Breast epithelium (tissue), 4 donors: ENCODE data around the gene PCDH7. TPM values are rescaled to one million over a fixed set of nuclear protein-coding genes. Genes with fewer than 3 reads are reported as not detected.

Source experiments
- DNase-seq, 2 donors: peaks; one replicate each; pipeline ENCODE4 v3.0.0-alpha.2; 2019; ENCODE audit warnings: low spot score in 2 of 2
- H3K27ac ChIP-seq, 2 donors: fragments of 200-600 bp; sonication (generic) in 1 of 2; one replicate each; pipeline ENCODE4 v1.5.1; 2016 to 2019; ENCODE audit warnings: mild to moderate bottlenecking in 1 of 2
- H3K27me3 ChIP-seq, 2 donors: fragments of 200-600 bp; sonication (generic) in 1 of 2; one replicate each; pipeline versions ENCODE4 v1.5.1 to v1.6.0; 2017 to 2019; ENCODE audit warnings: control low read depth in 1 of 2, mild to moderate bottlenecking in 1 of 2
- H3K36me3 ChIP-seq: fragments of 200-600 bp; one replicate; pipeline ENCODE4 v1.5.1; 2019
- H3K4me1 ChIP-seq, 2 donors: fragments of 200-600 bp; sonication (generic); one replicate each; pipeline ENCODE4 v1.5.1; 2016 to 2019; ENCODE audit warnings: control low read depth in 1 of 2
- H3K4me3 ChIP-seq, 3 donors: fragments of 200-600 bp; sonication (generic); 1 replicate in 2 of 3; 2 replicates in 1 of 3; pipeline ENCODE4 v1.5.1; 2016 to 2019; ENCODE audit warnings: mild to moderate bottlenecking in 3 of 3, moderate library complexity in 2 of 3
- H3K9me3 ChIP-seq, 2 donors: fragments of 200-600 bp; sonication (generic) in 1 of 2; one replicate each; pipeline ENCODE4 v1.5.1; 2016 to 2019; ENCODE audit warnings: control low read depth in 1 of 2
- CTCF ChIP-seq, 3 donors: fragments of 450-650 bp; IDR thresholded peaks; one replicate each; pipeline ENCODE4 v1.5.1; 2016 to 2017; ENCODE audit warnings: antibody characterized with exemption in 3 of 3, mild to moderate bottlenecking in 3 of 3, moderate library complexity in 3 of 3
- POLR2A ChIP-seq: fragments of 450-650 bp; IDR thresholded peaks from one replicate; pipeline ENCODE4 v1.6.1; 2016; ENCODE audit warnings: antibody characterized with exemption, mild to moderate bottlenecking, moderate library complexity
- POLR2AphosphoS5 ChIP-seq, 3 donors: sonication (generic); formaldehyde crosslinking; IDR thresholded peaks; one replicate each; pipeline ENCODE4 v1.6.1; 2017; ENCODE audit warnings: antibody characterized with exemption in 3 of 3
- intact Hi-C: fragments of 100-400 bp; cut with DNase I; formaldehyde crosslinking; loops from one replicate; pipeline ENCODE4 v1.15.1; 2023; ENCODE audit warnings: low total_unique reads
- total RNA-seq, 3 donors: library from RNA; depleted of rRNA; stranded (reverse); fragments of >200 nt; gene quantifications; one replicate each; pipeline ENCODE4 v1.1.0, GENCODE V29; 2016

The PCDH7 gene
- total RNA-seq, 3 donors from 2014 or later = 6.1 to 30.9 (median 14.4) TPM

- intact Hi-C loops = no loop called here
- Histone ChIP-seq H3K27me3 (no peaks in the 10 kb centered on the region), H3K4me3 (no peak overlapping the region), H3K27ac (no peak overlapping the region), H3K36me3 (no peaks in the 10 kb centered on the region), H3K4me1 (peaks cover 0 to 5% of the 10 kb centered on the region in 2 donors), H3K9me3 (no peaks in the 10 kb centered on the region)
- TF ChIP-seq POLR2A (no peak), POLR2AphosphoS5 (IDR thresholded peaks at IDR 0.05) (no peak), CTCF (IDR thresholded peaks at IDR 0.05) (no peak)
- DNase-seq = no peak
Measured at GRCh38 chr4:30767147-30767845, 47.1 kb downstream of the PCDH7 start.

GRCh38 chr4:30768277-30768676 is 48.1 kb downstream of the PCDH7 start:
- Histone ChIP-seq H3K4me3 (no peak overlapping the region), H3K27me3 (no peaks in the 10 kb centered on the region), H3K36me3 (no peaks in the 10 kb centered on the region), H3K4me1 (peaks cover 0 to 5% of the 10 kb centered on the region in 2 donors), H3K27ac (no peak overlapping the region), H3K9me3 (no peaks in the 10 kb centered on the region)
- intact Hi-C loops = no loop called here
- no peak for TF ChIP-seq POLR2A
- no peak for DNase-seq

- H3K27me3 ChIP-seq = no peaks in the 10 kb centered on the region
- TF ChIP-seq POLR2A (no peak), POLR2AphosphoS5 (IDR thresholded peaks at IDR 0.05) (no peak), CTCF (IDR thresholded peaks at IDR 0.05) (no peak)
- H3K36me3 ChIP-seq = no peaks in the 10 kb centered on the region
- no peak for DNase-seq
- peaks cover 0 to 5% of the 10 kb centered on the region in 2 donors for H3K4me1 ChIP-seq
- H3K4me3 ChIP-seq = no peak overlapping the region
- H3K27ac ChIP-seq = no peak overlapping the region
- intact Hi-C loops = no loop called here
- no peaks in the 10 kb centered on the region for H3K9me3 ChIP-seq
Measured at GRCh38 chr4:30769093-30769492, 48.9 kb downstream of the PCDH7 start.

- no peaks in the 10 kb centered on the region for H3K36me3 ChIP-seq
- no peak overlapping the region for H3K4me3 ChIP-seq
- intact Hi-C loops = no loop called here
- H3K27me3 ChIP-seq = no peaks in the 10 kb centered on the region
- H3K27ac ChIP-seq = no peak overlapping the region
- no peaks in the 10 kb centered on the region for H3K9me3 ChIP-seq
- TF ChIP-seq POLR2AphosphoS5 (IDR thresholded peaks at IDR 0.05) (no peak), CTCF (IDR thresholded peaks at IDR 0.05) (no peak), POLR2A (no peak)
- no peak for DNase-seq
- H3K4me1 ChIP-seq = peaks cover 0 to 5% of the 10 kb centered on the region in 2 donors
Measured at GRCh38 chr4:30770049-30770549, 49.9 kb downstream of the PCDH7 start.

- TF ChIP-seq POLR2A (no peak), POLR2AphosphoS5 (IDR thresholded peaks at IDR 0.05) (no peak), CTCF (IDR thresholded peaks at IDR 0.05) (no peak)
- H3K36me3 ChIP-seq = no peaks in the 10 kb centered on the region
- DNase-seq = no peak
- H3K9me3 ChIP-seq = no peaks in the 10 kb centered on the region
- intact Hi-C loops = no loop called here
- H3K4me1 ChIP-seq = peaks cover 0 to 5% of the 10 kb centered on the region in 2 donors
- no peak overlapping the region for H3K4me3 ChIP-seq
- no peaks in the 10 kb centered on the region for H3K27me3 ChIP-seq
- H3K27ac ChIP-seq = no peak overlapping the region
Measured at GRCh38 chr4:30770812-30771211, 50.6 kb downstream of the PCDH7 start.
